PC-3 (cell line): ENCODE measurements around the gene MYH11. TPM values are rescaled to one million over a fixed set of nuclear protein-coding genes. Genes with fewer than 3 reads are reported as not detected.

ENCODE experiments used
- ATAC-seq: fragments of 200-7000 bp; cut with Tn5 transposase; 2 replicates; pipeline ENCODE4 v1.9.1; 2020; ENCODE audit warnings: mild to moderate bottlenecking, moderate library complexity
- Bru-seq: library from RNA; stranded (reverse); fragments of 400-500 nt; gene quantifications from one replicate; lab custom pipeline; 2021; lab: Mats Ljungman, UMichigan
- BruChase-seq, 2 experiments: library from RNA; stranded (reverse); fragments of 400-500 nt; gene quantifications; one replicate each; lab custom pipeline; 2021; lab: Mats Ljungman, UMichigan
- BruUV-seq: library from RNA; stranded (reverse); fragments of 400-500 nt; replicated peaks from 2 replicates; lab custom pipeline; 2021; lab: Mats Ljungman, UMichigan
- CTCF ChIA-PET: fragments of 300-600 bp; sonication (Branson Sonifier 250); formaldehyde crosslinking; loops from one replicate; lab custom pipeline; 2022; ENCODE audit warnings: antibody characterized with exemption; lab: Charles Lee
- POLR2A ChIA-PET: fragments of 300-600 bp; sonication (Branson Sonifier 250); formaldehyde crosslinking; loops from one replicate; lab custom pipeline; 2022; ENCODE audit warnings: antibody characterized with exemption; ENCODE audit not compliant: unreplicated experiment; lab: Charles Lee
- DNase-seq: peaks from one replicate; pipeline ENCODE4 v3.0.0-alpha.2; 2015
- H2AFZ ChIP-seq: fragments of 300-600 bp; sonication (generic); 2 replicates; pipeline ENCODE4 v1.6.0; 2016; ENCODE audit warnings: antibody characterized with exemption, low read length
- H3F3A ChIP-seq: fragments of 300-600 bp; sonication (generic); one replicate; pipeline ENCODE4 v1.6.0; 2017; ENCODE audit warnings: antibody characterized with exemption, low read length, control low read depth, mild to moderate bottlenecking; ENCODE audit not compliant: unreplicated experiment
- H3K27ac ChIP-seq: fragments of 300-600 bp; sonication (generic); 2 replicates; pipeline ENCODE4 v1.5.1; 2016; ENCODE audit warnings: mild to moderate bottlenecking, low read length
- H3K27me3 ChIP-seq: fragments of 300-600 bp; sonication (generic); 2 replicates; pipeline ENCODE4 v1.6.1; 2016; ENCODE audit warnings: low read length, mixed read lengths
- H3K36me3 ChIP-seq: fragments of 300-600 bp; sonication (generic); 2 replicates; pipeline ENCODE4 v1.6.1; 2016; ENCODE audit warnings: low read depth, mixed run types, low read length, mixed read lengths
- H3K4me1 ChIP-seq: fragments of 300-600 bp; sonication (generic); 2 replicates; pipeline ENCODE4 v1.5.1; 2016; ENCODE audit warnings: low read length; ENCODE audit not compliant: insufficient read depth
- H3K4me2 ChIP-seq: fragments of 300-600 bp; sonication (generic); 2 replicates; pipeline ENCODE4 v1.6.0; 2016; ENCODE audit warnings: low read length
- H3K4me3 ChIP-seq: fragments of 300-600 bp; sonication (generic); 2 replicates; pipeline ENCODE4 v1.5.1; 2016; ENCODE audit warnings: mild to moderate bottlenecking, low read length, mixed read lengths
- H3K79me2 ChIP-seq: fragments of 300-600 bp; sonication (generic); 2 replicates; pipeline ENCODE4 v1.6.1; 2017; ENCODE audit warnings: low read length, mixed read lengths
- H3K9ac ChIP-seq: fragments of 300-600 bp; sonication (generic); 2 replicates; pipeline ENCODE4 v1.6.0; 2016; ENCODE audit warnings: mild to moderate bottlenecking, low read length
- H3K9me2 ChIP-seq: fragments of 300-600 bp; sonication (generic); replicated peaks from 2 replicates; pipeline ENCODE4 v1.6.1; 2016; ENCODE audit warnings: mixed run types, low read length, mixed read lengths
- H3K9me3 ChIP-seq: fragments of 300-600 bp; sonication (generic); 2 replicates; pipeline ENCODE4 v1.6.1; 2016; ENCODE audit warnings: low read length, mixed read lengths
- H4K20me1 ChIP-seq: fragments of 300-600 bp; sonication (generic); 2 replicates; pipeline ENCODE4 v1.6.1; 2016; ENCODE audit warnings: low read length, mixed read lengths
- CTCF ChIP-seq: fragments of 300-600 bp; sonication (generic); conservative IDR thresholded peaks from 2 replicates; pipeline ENCODE4 v1.5.1; 2017; ENCODE audit warnings: antibody characterized with exemption, low read depth, mild to moderate bottlenecking, low read length
- EZH2 ChIP-seq: fragments of 300-600 bp; sonication (generic); IDR thresholded peaks from one replicate; pipeline ENCODE4 v1.6.1; 2017; ENCODE audit warnings: antibody characterized with exemption, mild to moderate bottlenecking, low read length; ENCODE audit not compliant: unreplicated experiment
- EZH2phosphoT487 ChIP-seq: fragments of 300-600 bp; sonication (generic); IDR thresholded peaks from 2 replicates; pipeline ENCODE4 v1.6.1; 2018; ENCODE audit warnings: mild to moderate bottlenecking, antibody characterized with exemption, low read length, borderline replicate concordance
- intact Hi-C: fragments of 100-400 bp; cut with micrococcal nuclease; formaldehyde crosslinking; loops from 2 replicates; pipeline ENCODE4 v1.9.0; 2023
- long read RNA-seq: library from polyadenylated mRNA; unstranded; transcript quantifications from one replicate; pipeline ENCODE4 v2.0.0, GENCODE V29; 2021; ENCODE audit not compliant: unreplicated experiment
- total RNA-seq: library from RNA; depleted of rRNA; stranded (reverse); fragments of >200 nt; gene quantifications from 2 replicates; pipeline ENCODE4 v1.2.3, GENCODE V29; 2014; rRNA removed

MYH11 gene
- total RNA-seq (not detected in 2 replicates), Bru-seq, nascent RNA (percentile 1 among the genes with signal in this experiment), BruChase-seq, experiment 1, labeled RNA remaining after a 6-hour chase (percentile 19 among the genes with signal in this experiment), BruChase-seq, experiment 2, labeled RNA remaining after a 2-hour chase (percentile 16 among the genes with signal in this experiment)
- long read RNA-seq, partial matches to known transcripts = 0 of 11 reads
- long read RNA-seq, other reads (novel, unspliced or antisense) = 11 of 11 reads

GRCh38 chr16:15856901-15857698 is at the start of gene MYH11:
MYH11 (minus strand) TSS chr16:15857028; CDS start chr16:15838252, 18,776 bp downstream.
- no TSS peak for BruUV-seq

GRCh38 chr16:15906439-15906838 is 49.6 kb upstream of the MYH11 start:
- Histone ChIP-seq H3K9me3 (no peaks in the 10 kb centered on the region), H3K9ac (no peak overlapping the region), H3K79me2 (no peaks in the 10 kb centered on the region), H3K4me1 (no peaks in the 10 kb centered on the region), H3K27me3 (no peaks in the 10 kb centered on the region), H3K27ac (no peak overlapping the region), H3K9me2 (no peaks in the 10 kb centered on the region), H3F3A (no peaks in the 10 kb centered on the region), H3K36me3 (no peaks in the 10 kb centered on the region), H2AFZ (no peak overlapping the region), H3K4me2 (no peak overlapping the region), H3K4me3 (no peak overlapping the region), H4K20me1 (no peaks in the 10 kb centered on the region)
- intact Hi-C loops = no loop called here
- BruUV-seq = no TSS peak
- DNase-seq (no peak), ATAC-seq (no peak)
- CTCF ChIA-PET = no interaction called here
- POLR2A ChIA-PET = no interaction called here
- TF ChIP-seq EZH2 = no peak
- no peak for TF ChIP-seq EZH2phosphoT487
- TF ChIP-seq CTCF = no peak

More at GRCh38 chr16:15856901-15857698, at the start of gene MYH11:
- no peak within 1 kb of the TSS for H3K27ac ChIP-seq
- no peaks in the 10 kb centered on the region for H3F3A ChIP-seq
- POLR2A ChIA-PET = no interaction called here
- CTCF ChIA-PET = no interaction called here
- no peak for ATAC-seq
- intact Hi-C loops = no loop called here
- no peaks in the 10 kb centered on the region for H3K9me2 ChIP-seq
- no peaks in the 10 kb centered on the region for H3K36me3 ChIP-seq
- peaks cover 36% of the 10 kb centered on the region for H3K27me3 ChIP-seq
- no peak within 1 kb of the TSS for H3K4me3 ChIP-seq
- no peak for DNase-seq
- H3K9me3 ChIP-seq = no peaks in the 10 kb centered on the region
- no peaks in the 10 kb centered on the region for H3K79me2 ChIP-seq
- no peak within 1 kb of the TSS for H3K9ac ChIP-seq
- H4K20me1 ChIP-seq = no peaks in the 10 kb centered on the region
- H2AFZ ChIP-seq = no peak within 1 kb of the TSS
- peak within 1 kb of the TSS; percentile 49; the same call in 1 of the 2 replicates for H3K4me2 ChIP-seq
- H3K4me1 ChIP-seq = no peaks in the 10 kb centered on the region
- TF ChIP-seq CTCF = no peak
- no peak for TF ChIP-seq EZH2
- peak; percentile 48; the same call in 1 of the 2 replicates for TF ChIP-seq EZH2phosphoT487
